GM12878 (cell line): ENCODE results near the gene DTNA. TPM values are rescaled to one million over a fixed set of nuclear protein-coding genes. Genes with fewer than 3 reads are reported as not detected.

Source experiments
- ATAC-seq: fragments of 200-7000 bp; cut with Tn5 transposase; 3 replicates; pipeline ENCODE4 v1.9.1; 2020; ENCODE audit warnings: mild to moderate bottlenecking, moderate library complexity
- BruUV-seq: library from RNA; stranded (reverse); fragments of 400-500 nt; replicated peaks from 2 replicates; lab custom pipeline; 2021; lab: Mats Ljungman, UMichigan
- CTCF ChIA-PET: fragments of 300-600 bp; sonication (Branson Sonifier 250); formaldehyde crosslinking; extraction: SDS; loops from one replicate; lab custom pipeline; 2021; ENCODE audit warnings: inconsistent platforms; lab: Yijun Ruan, JAX
- POLR2A ChIA-PET: fragments of 350-600 bp; formaldehyde crosslinking; extraction: SDS; loops from one replicate; lab custom pipeline; 2021; ENCODE audit warnings: inconsistent platforms; lab: Charles Lee
- RAD21 ChIA-PET: fragments of 300-600 bp; sonication (Branson Sonifier 250); formaldehyde crosslinking; loops from one replicate; lab custom pipeline; 2023; ENCODE audit warnings: antibody characterized with exemption; ENCODE audit not compliant: unreplicated experiment; lab: Charles Lee
- SMC1A ChIA-PET: fragments of 300-600 bp; sonication (Branson Sonifier 250); formaldehyde crosslinking; loops from one replicate; lab custom pipeline; 2023; ENCODE audit not compliant: unreplicated experiment, uncharacterized antibody; lab: Charles Lee
- DNase-seq: peaks from one replicate; pipeline ENCODE4 v3.0.0-alpha.2; 2011; ENCODE audit warnings: low read depth, low spot score
- FAIRE-seq: peaks from 3 replicates; lab custom pipeline; 2011; peaks lifted over from hg19 to GRCh38; lab: Jason Lieb, UNC
- H2AFZ ChIP-seq: 2 replicates; pipeline ENCODE4 v1.6.0; 2011; ENCODE audit warnings: low read depth, low read length, control low read depth; ENCODE audit not compliant: control insufficient read depth
- H3K27ac ChIP-seq: 2 replicates; pipeline ENCODE4 v1.5.1; 2011; ENCODE audit warnings: control low read depth; ENCODE audit not compliant: control insufficient read depth, insufficient read depth
- H3K27me3 ChIP-seq, 2 experiments: replicated peaks in 1 of 2; 2 replicates each; pipeline versions ENCODE4 v1.6.0 to v1.6.1; 2011; ENCODE audit warnings: low read length in 1 of 2; ENCODE audit not compliant: control insufficient read depth in 2 of 2, insufficient read depth in 2 of 2
- H3K36me3 ChIP-seq, 2 experiments: 2 replicates each; pipeline ENCODE4 v1.5.1; 2011; ENCODE audit warnings: low read length in 1 of 2; ENCODE audit not compliant: control insufficient read depth in 2 of 2, insufficient read depth in 2 of 2
- H3K4me1 ChIP-seq: 2 replicates; pipeline ENCODE4 v1.6.1; 2011; ENCODE audit warnings: mild to moderate bottlenecking, low read length, moderate library complexity, mixed read lengths; ENCODE audit not compliant: control insufficient read depth, insufficient read depth
- H3K4me2 ChIP-seq: 2 replicates; pipeline ENCODE4 v1.6.0; 2011; ENCODE audit warnings: control low read depth; ENCODE audit not compliant: control insufficient read depth, insufficient read depth
- H3K4me3 ChIP-seq: fragments of 200-600 bp; sonication (generic); 2 replicates; pipeline ENCODE4 v1.5.1; 2016
- H3K79me2 ChIP-seq: 2 replicates; pipeline ENCODE4 v1.6.0; 2011; ENCODE audit warnings: low read length; ENCODE audit not compliant: control insufficient read depth, insufficient read depth
- H3K9ac ChIP-seq: 2 replicates; pipeline ENCODE4 v1.8.0; 2011; ENCODE audit warnings: low read length, control low read depth, mixed read lengths; ENCODE audit not compliant: control insufficient read depth, insufficient read depth
- H3K9me3 ChIP-seq: replicated peaks from 3 replicates; pipeline ENCODE4 v1.5.1; 2011; ENCODE audit warnings: mild to moderate bottlenecking, low read length; ENCODE audit not compliant: control insufficient read depth, insufficient read depth
- H4K20me1 ChIP-seq: 2 replicates; pipeline ENCODE4 v1.6.0; 2011; ENCODE audit not compliant: control insufficient read depth, insufficient read depth
- BACH1 ChIP-seq: fragments of 450-650 bp; IDR thresholded peaks from 2 replicates; pipeline ENCODE4 v1.6.1; 2017; ENCODE audit warnings: mild to moderate bottlenecking, borderline replicate concordance
- CREM ChIP-seq: IDR thresholded peaks from 2 replicates; pipeline ENCODE4 v1.6.1; 2014; ENCODE audit warnings: antibody characterized with exemption, low read depth
- HDAC6 ChIP-seq: fragments of 200-600 bp; sonication (generic); IDR thresholded peaks from one replicate; pipeline ENCODE4 v1.8.0; 2017; ENCODE audit warnings: antibody characterized with exemption; ENCODE audit not compliant: unreplicated experiment
- JUND ChIP-seq: IDR thresholded peaks from 2 replicates; pipeline ENCODE4 v1.6.1; 2012; ENCODE audit warnings: low read depth, mild to moderate bottlenecking, low read length, improper control_type of control experiment, moderate library complexity
- NFXL1 ChIP-seq: fragments of 450-650 bp; IDR thresholded peaks from 2 replicates; pipeline ENCODE4 v1.6.1; 2017; ENCODE audit warnings: antibody characterized with exemption, mild to moderate bottlenecking, borderline replicate concordance
- REST ChIP-seq: IDR thresholded peaks from 2 replicates; pipeline ENCODE4 v1.6.1; 2012; ENCODE audit warnings: mild to moderate bottlenecking, low read depth, low read length
- TCF3 ChIP-seq: IDR thresholded peaks from 2 replicates; pipeline ENCODE4 v1.6.1; 2012; ENCODE audit warnings: low read depth, mild to moderate bottlenecking, low read length, borderline replicate concordance; ENCODE audit not compliant: insufficient read depth
- ZNF384 ChIP-seq: IDR thresholded peaks from 2 replicates; pipeline ENCODE4 v1.6.1; 2012; ENCODE audit warnings: low read depth, mild to moderate bottlenecking, low read length, improper control_type of control experiment, borderline replicate concordance
- WGBS: methylation state at CpG from one replicate; pipeline ENCODE4 v1.1.6; 2016; ENCODE audit warnings: low lambda C conversion rate; ENCODE audit not compliant: insufficient replicate concordance, insufficient coverage; ENCODE audit errors: missing lambda C conversion rate; 5-methylcytosine and 5-hydroxymethylcytosine counted together
- in situ Hi-C: fragments of 300-500 bp; cut with MboI; formaldehyde crosslinking; loops from 9 replicates; pipeline ENCODE4 v1.14.3; 2018; ENCODE audit warnings: mixed read lengths
- intact Hi-C: fragments of 100-400 bp; cut with micrococcal nuclease; formaldehyde crosslinking; loops from one replicate; pipeline ENCODE4 v1.14.2; 2022; ENCODE audit not compliant: unreplicated experiment
- polyA plus RNA-seq, 11 experiments: library from polyadenylated mRNA; depleted of rRNA in 4 of 11; unstranded in 6 of 11; stranded (reverse) in 5 of 11; fragments of >200 nt; fragmentation: Nextera tagmentation in 4 of 11; fragmentation: Illumina TruSeq in 1 of 11; extraction: Ambion mirVana in 4 of 11; extraction: Trizol in 1 of 11; gene quantifications; 1 replicate in 1 of 11; 2 replicates in 10 of 11; pipeline versions ENCODE4 v1.2.1 to v1.2.3, GENCODE V29; 2011 to 2016; ENCODE audit warnings: inconsistent platforms in 2 of 11, missing spikeins in 2 of 11, low read depth in 1 of 11
- total RNA-seq, 4 experiments: library from RNA; depleted of rRNA in 3 of 4; stranded (reverse); fragments of >200 nt in 3 of 4; fragmentation: Illumina TruSeq in 1 of 4; extraction: Trizol in 1 of 4; gene quantifications; 2 replicates each; pipeline versions ENCODE4 v1.2.1 to v1.2.3, GENCODE V29; 2013 to 2021

Gene DTNA
- total and polyA plus RNA-seq, 10 of the 15 experiments (the other 5 are each of a cell fraction or from before 2014, with no cell fraction given), result 0.26 to 8.6 (median 0.53) TPM

DNA sequence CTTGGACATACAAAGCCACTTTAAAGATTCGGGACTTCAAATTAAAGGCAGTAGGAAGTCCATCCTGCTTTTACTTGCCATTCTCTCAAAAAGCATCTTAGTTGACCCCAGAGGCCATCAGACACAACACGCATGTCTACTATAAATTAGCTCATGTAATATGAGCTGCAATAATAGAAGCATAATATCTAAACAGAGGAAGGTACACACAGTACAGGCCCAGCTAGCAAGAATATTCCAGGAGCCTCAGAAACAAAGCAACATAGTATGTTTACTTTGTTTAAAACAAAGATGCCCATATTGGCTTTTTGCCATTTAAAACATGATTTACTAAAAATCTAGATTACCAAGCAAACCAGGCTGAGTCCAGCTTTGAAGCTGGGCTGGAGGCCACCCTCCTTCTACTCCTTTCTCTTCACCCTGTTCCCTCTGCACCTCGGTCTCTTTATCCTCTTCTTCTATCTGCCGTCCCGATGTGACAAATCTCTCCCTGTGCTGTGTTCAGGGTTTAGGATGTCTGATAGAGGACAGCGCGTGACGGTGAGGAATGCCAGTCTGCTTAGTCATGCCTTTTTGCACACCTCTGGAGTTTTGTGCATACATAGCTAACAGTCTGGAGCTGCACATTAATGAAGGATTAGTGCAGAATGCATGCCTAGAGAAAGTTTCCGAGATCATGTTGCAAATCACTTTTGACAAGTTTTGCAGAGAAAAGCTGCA is 28.2 kb downstream of the DTNA start:
- Histone ChIP-seq H3K36me3 (no peaks in the 10 kb centered on the region), H3K79me2 (no peaks in the 10 kb centered on the region), H4K20me1 (no peaks in the 10 kb centered on the region), H3K27me3 (no peaks in the 10 kb centered on the region), H3K9ac (no peak overlapping the region), H3K4me1 (no peaks in the 10 kb centered on the region), H3K4me2 (no peak overlapping the region), H3K9me3 (no peaks in the 10 kb centered on the region), H2AFZ (no peak overlapping the region), H3K27ac (no peak overlapping the region), H3K4me3 (no peak overlapping the region)
- no peak for ATAC-seq
- WGBS, result 67% methylated on average over 9 of the region's 9 CpGs
- intact Hi-C loops (no loop called here), in situ Hi-C loops (no loop called here)
- ChIA-PET SMC1A (interaction anchor here (0.6 to 1.2 kb wide), 4 partner anchors 16 to 38 kb away, joined by 3 read pairs; no protein-coding TSS in a partner anchor), RAD21 (no interaction called here), POLR2A (no interaction called here), CTCF (interaction anchor here (0.8 to 1.3 kb wide), 5 partner anchors 12 to 77 kb away, joined by 3 to 4 read pairs (median 3); no protein-coding TSS in a partner anchor)
- no TSS peak for BruUV-seq
- no peak for DNase-seq
- FAIRE-seq, result no peak
- TF ChIP-seq HDAC6, result no peak
- TF ChIP-seq NFXL1, result no peak
- no peak for TF ChIP-seq CREM
- TF ChIP-seq TCF3, result no peak
- no peak for TF ChIP-seq JUND
- TF ChIP-seq REST, result no peak
- no peak for TF ChIP-seq ZNF384
- TF ChIP-seq BACH1, result no peak
